Tongue (tissue), 2 donors: ENCODE data around the gene SYTL1. TPM values are rescaled to one million over a fixed set of nuclear protein-coding genes. Genes with fewer than 3 reads are reported as not detected.
A peak's percentile ranks its signal among the peaks of the same experiment; 100 is the strongest.
"Not testable (repeated sequence)": the region's sequence is repeated elsewhere in the genome, so short reads cannot be mapped to it uniquely, and the experiment has no call there.

Source experiments
- DNase-seq: peaks from one replicate; pipeline ENCODE4 v3.0.0-alpha.2; 2015
- total RNA-seq: library from RNA; depleted of rRNA; stranded (reverse); fragments of >200 nt; gene quantifications from one replicate; pipeline ENCODE4 v1.2.3, GENCODE V29; 2014

SYTL1 gene
- total RNA-seq, 1 donor from 2014 or later, result 23.1 TPM

DNA sequence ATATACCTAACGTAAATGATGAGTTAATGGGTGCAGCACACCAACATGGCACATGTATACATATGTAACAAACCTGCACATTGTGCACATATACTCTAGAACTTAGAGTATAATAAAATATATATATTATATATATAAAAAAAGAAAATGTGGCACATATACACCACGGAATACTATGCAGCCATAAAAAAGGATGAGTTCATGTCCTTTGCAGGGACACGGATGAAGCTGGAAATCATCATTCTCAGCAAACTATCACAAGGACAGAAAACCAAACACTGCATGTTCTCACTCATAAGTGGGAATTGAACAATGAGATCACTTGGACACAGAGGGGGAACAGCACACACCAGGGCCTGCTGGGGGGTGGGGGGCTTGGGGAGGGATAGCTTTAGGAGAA lies 43.0 kb downstream of the SYTL1 start:
- not testable (repeated sequence) for DNase-seq

DNA sequence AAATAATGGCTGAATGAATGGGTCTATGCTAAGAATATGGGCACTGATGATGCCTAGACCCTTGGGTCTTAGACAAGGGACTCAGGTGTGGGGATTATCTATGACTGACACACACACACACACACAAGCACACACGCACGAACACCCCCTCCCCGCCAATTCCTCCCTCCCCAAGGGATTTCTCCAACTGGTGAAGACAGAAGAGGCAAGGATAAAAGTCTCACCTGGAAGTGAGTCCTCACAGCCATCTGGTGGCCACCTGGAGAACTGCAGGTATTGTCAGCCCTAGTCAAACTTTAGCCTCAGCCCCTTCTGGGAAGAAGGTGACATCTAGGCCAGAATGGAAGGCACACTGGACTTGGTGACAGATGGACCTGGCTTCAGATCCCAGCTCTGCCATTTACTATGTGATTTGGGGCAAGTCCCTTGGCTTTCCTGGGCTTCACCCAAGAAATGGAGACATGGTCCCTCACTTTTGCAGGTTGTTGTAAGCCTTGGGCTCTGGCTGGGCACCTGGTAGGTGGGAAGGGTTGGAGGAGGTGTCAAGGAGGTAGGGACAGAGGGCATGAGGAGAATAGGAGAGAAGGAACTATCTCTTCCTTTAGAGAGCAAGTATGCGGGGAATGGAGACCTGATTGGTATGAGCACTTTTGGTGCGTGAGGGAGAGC lies 46.6 kb downstream of the SYTL1 start:
- DNase-seq, result peak; percentile 63

DNA sequence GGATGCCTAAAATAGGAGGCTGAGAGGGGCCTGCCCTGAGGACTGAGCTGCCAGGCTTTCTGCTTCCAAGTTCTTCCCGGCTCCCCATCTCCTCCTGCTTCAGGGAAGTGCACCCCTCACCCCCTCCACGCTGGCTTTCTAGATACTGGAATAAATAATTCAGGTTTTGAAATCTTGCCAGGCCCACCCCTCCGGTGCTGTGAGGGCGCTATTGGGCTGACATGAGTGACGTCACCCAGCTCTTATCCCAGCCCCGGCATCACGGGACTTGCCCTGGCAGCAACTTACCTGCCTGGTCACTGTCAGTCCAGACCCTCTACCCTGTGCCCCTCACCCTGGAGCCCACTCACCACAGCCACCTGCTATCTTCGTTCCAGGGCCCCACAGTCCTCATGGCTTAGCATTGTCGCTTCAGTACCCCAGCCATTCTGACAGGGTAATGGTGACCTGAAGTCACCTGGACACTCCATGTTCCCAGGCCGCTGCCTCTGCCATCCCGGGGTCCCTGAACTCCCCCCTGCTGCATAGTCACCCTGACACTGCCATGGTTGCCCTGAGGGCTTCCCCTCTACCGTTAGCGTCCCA lies 49.8 kb downstream of the SYTL1 start:
- DNase-seq, result peak; percentile 65

DNA sequence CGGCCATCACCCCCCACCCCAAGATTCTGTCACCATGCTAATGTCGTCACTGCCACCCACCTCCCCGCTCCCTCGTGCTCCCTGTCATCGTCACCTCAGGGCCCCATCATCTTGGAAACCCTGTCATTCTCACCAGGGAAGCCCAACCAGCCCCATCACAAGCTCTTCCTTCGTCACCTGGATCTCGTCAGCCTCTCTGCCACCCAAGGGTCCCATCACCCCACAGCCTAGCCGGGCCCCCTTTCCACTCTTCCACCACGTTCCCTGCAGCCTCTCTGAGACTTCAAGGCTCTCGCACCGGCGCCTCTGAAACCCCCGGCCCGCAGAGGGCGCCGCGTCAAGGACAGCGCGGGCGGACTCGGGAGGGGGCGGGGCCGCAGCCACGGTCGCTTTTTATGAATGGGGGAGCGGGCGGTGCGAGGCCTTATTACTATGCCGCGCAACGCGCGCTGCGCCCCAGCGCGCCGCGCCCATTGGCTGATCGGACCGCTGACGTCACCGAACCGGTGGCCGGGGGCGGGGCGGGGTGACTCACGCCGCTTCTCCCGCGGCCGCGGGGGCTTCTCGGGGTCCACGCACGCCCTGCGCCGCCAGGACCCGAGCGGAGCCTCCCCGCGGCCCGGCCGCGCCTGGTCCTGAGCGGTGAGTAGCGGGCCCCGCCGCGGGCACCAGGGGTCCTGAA lies 50.4 kb downstream of the SYTL1 start, which contains the start of gene GPR3:
Gene GPR3 (plus strand): TSS at position 527 of the 682 bp plus-strand sequence. CDS start 1,177 bp downstream, outside the sequence.
- DNase-seq, result peak; percentile 96

DNA sequence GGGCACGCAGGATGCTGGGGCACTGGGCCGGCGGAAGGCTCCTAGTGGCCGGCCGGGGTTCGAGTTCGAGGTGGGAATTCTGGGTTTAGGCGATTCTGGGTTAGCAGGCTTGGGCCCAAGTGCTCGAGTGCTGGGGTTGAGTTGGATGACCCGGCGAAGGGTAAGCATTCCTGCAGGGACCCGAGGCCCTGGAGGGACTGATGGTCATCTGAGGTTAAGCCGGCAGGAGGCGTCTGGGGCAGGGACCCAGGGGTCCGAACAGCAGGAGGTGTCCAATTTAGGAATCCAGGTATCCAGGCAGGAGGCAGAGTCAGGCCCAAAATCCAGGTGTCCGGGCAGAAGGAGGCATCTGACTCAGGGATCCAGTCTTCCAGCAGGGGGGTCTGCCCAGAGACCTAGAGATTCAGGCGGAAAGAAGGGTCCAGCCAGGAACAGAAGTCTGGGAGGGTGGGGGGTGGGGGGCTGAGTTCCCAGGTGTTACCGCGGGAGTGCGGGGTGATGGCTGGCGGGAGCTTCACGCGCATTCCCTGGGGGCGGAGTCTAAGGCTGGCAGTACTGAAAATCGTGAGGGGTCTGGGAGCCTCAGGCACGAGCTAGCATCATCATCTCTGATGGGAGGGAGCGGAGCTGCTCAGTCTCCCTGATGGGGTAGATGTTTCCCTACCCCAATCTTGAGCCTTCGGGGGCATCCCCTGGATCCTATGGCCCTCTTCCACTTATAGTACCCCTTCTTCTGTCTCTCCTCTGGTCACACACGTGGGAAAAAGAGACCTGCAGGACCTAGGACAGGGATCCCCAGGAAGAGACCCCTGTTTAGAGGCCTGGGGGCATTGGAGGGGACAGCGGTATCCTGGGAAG lies 51.2 kb downstream of the SYTL1 start:
- no peak for DNase-seq

DNA sequence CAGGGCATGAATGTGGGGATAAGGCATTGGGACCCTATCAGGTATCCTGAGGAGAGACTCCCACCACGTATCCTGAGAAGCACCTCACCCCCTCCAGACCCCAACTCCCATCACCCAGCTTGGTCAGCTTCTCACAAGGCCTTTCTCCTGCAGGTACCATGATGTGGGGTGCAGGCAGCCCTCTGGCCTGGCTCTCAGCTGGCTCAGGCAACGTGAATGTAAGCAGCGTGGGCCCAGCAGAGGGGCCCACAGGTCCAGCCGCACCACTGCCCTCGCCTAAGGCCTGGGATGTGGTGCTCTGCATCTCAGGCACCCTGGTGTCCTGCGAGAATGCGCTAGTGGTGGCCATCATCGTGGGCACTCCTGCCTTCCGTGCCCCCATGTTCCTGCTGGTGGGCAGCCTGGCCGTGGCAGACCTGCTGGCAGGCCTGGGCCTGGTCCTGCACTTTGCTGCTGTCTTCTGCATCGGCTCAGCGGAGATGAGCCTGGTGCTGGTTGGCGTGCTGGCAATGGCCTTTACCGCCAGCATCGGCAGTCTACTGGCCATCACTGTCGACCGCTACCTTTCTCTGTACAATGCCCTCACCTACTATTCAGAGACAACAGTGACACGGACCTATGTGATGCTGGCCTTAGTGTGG lies 51.9 kb downstream of the SYTL1 start:
- DNase-seq, result no peak

DNA sequence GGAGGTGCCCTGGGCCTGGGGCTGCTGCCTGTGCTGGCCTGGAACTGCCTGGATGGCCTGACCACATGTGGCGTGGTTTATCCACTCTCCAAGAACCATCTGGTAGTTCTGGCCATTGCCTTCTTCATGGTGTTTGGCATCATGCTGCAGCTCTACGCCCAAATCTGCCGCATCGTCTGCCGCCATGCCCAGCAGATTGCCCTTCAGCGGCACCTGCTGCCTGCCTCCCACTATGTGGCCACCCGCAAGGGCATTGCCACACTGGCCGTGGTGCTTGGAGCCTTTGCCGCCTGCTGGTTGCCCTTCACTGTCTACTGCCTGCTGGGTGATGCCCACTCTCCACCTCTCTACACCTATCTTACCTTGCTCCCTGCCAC lies 52.4 kb downstream of the SYTL1 start:
- no peak for DNase-seq

DNA sequence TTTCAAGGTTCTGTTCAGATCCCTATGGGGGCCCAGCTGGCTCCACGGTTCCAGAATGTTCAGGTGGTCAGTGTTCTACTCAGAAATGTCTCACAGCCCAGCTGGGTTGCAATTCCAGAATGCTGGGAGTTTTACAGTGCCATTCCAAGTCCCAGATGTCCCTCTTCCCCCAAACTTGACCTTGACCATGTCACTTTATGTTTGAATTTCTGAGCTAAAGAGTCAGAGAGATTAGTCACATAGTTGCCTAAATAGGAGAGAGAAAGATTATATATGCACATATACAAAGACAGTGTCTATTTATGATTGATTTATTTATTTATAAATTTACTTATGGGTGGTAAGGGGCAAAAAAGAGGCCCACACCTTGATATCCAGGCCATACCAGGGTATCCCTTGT lies 53.1 kb downstream of the SYTL1 start:
- DNase-seq, result no peak

DNA sequence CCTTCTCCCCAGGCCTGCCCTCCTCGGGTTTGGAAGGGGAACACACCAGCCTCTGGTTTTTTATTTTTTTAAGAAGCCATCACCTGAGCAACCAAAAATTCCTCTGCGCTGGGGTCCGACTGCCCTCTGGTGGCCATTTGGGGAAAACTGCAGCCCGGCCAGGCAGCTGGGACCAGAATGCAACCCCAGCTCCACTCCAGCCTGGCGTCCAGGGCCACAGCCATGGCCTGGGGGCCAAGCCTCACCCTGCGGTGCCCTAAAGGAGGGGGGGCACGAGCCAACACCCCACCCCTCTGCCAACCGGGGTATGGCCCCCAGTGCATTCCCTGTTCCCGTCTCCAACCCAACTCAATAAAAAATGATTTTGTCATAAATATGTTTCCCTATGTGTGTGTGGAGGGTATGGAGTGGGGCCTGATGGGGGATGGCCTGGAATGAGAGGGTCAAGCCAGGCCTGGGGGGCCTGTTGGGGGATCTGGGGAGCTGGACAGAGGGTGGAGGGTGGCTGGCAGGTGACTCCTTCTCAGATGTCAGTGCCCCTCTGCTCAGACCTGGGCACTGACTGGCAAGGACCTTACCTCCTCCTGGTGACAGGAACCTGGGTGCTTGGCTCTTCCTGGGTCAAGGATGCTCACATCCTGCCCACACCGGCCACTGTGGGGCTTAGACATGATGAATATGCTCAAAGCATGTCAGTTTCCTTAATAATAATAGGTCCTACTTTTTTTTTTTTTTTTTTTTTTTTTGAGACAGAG lies 53.8 kb downstream of the SYTL1 start:
- DNase-seq, result peak; percentile 88

DNA sequence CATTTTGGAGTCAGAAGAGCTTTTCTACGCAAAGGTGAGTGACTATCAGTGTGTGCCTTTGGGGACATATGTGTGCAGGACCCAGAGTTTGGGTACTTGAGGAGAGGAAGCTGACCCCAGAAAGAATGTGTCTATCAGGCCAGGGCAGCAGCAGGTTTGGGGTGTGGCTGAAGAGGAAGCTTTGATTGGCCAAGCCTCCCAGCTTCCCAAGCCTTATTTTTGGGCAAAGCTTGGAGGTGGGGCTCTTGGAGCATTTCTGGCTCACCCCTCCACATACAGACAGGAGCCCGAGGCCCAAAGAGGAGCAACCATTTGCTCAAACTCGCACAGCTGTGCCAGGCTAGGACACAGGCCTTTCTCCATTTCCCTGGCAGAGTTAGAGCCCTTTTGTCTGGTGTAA lies 55.3 kb downstream of the SYTL1 start:
- DNase-seq, result peak; percentile 47

DNA sequence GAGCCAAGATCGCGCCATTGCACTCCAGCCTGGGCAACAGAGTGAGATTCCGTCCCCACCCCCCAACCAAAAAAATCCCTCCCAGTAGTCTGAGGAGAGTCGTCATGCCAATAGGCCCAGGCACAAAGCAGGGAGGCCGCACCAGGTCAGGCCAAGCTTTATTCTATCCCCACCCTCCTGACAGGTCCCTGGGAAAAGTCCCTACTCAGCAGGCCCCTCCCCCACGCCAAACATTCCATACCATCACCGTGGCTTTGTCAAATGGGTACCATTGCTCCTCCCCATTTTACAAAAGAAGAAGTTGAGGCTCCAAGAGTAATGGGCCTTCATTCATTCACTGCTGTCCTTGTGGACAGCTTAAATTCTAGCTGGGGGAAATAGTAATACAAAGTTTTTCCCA lies 55.9 kb downstream of the SYTL1 start:
- no peak for DNase-seq

DNA sequence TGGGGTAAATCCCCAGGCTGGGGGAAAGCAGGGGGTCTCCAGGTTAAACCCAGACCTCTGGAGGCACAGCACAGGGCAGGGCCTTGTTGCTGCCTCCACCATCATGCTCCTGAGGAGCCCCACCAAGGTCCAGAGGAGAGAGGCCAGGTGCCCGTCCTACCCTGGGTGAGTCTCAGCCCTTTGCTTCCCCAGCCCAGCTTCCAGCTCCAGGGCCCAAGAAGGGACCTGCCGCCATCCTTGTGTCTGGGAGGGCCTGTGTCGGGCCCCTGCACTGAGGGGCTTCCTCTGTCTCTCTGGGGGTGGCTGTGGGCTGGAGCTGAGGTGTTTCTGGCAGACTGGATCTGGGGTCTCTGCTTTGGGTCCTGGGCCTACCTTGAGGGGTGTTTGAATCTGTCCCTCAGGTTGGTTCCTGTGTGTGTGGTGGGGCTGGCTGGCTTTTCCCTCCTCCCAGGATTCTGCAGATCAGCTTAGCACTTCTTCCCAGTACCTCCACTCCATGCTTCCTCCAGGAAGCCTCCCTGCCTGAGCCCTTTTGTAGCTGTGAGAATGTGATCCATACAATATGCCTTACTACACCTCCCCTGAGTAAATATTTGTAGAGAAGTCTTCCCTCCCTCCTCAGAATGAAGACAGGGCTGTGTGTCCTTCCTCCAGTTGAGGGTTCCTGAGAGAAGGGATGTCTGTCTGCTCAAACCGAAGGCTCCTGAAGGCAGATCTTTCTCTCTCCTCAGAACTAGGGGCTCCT lies 56.8 kb downstream of the SYTL1 start:
- DNase-seq, result no peak

DNA sequence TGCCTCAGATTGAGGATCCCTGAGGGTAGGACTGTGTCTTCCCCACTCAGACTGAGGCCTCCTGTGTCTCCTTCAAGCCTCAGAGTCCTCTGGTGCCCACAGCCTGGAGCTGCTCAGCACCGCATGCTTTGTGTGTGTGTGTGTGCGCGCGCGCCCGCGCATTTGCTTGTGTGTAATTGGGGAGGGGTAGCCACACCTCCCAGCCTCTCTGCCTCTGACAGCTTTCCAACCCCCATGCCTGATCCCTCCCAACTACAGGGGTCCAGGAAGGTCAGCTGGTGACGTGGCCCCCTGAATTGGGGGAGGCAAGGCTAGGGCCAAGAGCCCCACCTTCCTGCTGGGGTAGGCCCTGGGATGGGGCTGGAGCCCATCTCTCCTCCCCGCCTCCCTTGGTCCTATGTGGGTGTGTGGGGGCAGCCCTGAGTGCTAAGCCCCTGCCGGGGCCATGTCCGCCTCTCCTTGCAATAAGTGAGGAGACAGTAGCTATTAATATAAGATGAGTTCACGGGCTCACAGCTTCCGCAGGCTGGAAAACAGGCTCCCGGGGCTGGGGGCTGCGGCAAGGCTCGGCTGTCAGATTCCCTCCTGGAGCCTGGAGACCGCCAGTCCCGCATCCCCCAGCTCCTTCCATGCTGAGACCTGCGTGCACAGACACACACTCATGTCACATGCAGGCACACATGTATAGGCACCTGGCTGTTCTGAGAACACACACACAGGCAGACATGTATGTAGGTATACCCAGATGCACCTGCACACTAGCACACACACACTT lies 57.6 kb downstream of the SYTL1 start:
- DNase-seq, result peak; percentile 64

DNA sequence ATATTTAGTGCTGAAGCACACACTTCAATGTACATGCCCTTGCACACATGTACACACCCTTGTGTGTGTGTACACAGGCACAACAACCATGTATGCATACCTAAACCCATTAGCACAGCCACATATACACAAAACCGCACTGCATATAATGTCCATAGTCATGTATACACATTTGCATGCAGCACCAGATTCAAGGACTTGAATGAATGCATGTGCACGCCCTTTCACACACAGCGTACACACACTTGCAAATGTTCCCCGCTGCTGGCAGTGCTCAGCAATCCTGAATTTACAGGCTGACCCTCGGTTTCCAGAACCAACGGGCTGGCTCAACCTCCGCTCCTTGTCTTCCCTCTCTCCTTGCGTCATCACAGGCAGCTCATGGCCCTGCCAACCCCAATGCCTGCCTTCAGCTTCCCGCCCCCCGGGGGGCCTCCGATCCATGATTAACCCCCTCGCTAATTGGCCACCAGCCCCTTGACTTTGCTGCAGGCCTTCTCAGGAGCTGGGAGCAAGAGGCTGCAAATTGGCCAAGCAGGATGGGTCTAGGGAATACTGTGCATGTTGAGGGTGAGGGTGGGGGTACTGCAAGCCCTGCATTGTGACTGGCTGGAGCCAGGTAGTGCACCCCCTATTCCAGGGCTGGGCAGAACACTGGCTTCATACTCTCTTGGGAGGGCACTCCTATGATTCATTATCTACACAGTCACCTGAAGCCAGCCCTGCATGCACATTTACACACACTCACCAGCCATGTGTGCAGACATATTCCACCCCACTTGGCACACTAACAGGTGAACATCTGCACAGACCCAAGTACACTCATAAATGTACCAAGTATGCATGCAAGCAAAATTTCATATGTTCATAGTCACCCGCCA lies 58.5 kb downstream of the SYTL1 start:
- DNase-seq, result no peak

DNA sequence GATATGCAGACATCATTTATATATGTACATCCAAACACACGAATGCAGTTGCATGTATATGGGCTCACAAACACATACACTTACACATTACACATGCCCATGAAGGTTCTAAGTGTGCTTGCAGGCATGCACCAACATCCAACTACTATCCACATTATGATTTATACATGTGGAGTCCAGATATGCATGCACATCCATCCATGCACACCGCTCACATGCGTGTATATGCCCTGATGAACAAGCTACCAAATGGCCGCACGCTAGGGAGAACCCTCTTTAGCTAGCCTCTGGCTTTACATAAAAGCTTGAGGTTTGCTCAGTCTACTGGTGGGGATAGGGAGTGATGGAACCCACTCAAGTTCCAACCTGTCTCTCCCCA lies 59.1 kb downstream of the SYTL1 start:
- DNase-seq, result no peak

DNA sequence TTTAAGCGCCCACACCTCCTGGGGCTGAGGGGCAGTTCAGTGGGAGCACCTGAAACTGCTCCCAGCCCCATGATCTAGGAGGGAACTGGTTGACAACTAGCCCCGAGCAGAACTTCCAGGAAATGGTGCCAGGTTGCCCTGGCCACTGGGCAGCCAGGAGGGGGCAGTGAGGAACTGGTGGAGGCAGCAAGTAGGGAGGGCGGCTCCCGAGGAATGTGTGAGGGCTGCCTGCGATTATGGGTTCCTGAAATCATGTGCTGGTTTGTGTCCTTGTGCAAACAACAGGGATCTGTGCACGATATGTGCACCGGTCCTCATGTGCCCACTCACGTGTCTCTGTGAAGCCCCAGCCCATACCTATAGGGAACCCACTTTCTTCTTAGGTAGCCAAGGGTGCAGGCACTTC lies 60.5 kb downstream of the SYTL1 start:
- DNase-seq, result peak; percentile 70

DNA sequence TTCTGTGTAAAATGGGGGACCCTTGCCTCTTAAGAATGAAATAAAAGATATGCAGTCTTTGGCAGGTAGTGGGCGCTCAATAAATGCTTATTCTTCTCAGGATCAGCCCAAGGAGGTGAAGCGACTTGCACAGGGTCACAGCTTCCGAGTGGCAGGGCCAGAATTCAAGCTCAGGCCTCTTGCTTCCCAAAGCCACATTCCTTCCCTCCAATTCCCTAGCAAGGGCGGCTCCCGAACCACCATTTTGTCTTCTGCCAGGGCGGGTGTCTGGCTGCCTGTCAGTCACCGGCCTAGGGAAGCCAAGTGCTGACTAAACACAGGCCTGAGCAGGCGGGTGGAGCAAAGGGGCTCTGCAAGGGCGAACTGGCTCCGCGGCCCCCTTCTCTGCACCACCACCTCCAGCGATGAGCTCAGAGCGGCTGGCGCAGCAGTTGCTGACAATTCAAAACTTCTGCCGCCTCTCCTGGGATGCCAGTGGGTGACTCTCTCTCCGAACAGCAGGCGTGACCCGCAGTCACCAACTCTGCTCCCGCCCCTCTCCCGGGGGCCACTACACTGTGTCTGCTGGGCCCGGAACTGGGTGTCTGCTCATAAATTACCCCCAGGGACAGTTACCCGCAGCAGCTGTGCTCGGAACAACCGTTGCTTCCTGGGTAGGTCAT lies 61.4 kb downstream of the SYTL1 start:
- DNase-seq, result peak; percentile 89
